Activated gamma-delta T cell treated with Interleukin-2 at 50 U/mL for 16 hours (primary cell): ENCODE results near the gene VAV3.

Source experiments
- DNase-seq: peaks from one replicate; pipeline ENCODE4 v3.0.0-alpha.2; 2020

VAV3 gene

DNA sequence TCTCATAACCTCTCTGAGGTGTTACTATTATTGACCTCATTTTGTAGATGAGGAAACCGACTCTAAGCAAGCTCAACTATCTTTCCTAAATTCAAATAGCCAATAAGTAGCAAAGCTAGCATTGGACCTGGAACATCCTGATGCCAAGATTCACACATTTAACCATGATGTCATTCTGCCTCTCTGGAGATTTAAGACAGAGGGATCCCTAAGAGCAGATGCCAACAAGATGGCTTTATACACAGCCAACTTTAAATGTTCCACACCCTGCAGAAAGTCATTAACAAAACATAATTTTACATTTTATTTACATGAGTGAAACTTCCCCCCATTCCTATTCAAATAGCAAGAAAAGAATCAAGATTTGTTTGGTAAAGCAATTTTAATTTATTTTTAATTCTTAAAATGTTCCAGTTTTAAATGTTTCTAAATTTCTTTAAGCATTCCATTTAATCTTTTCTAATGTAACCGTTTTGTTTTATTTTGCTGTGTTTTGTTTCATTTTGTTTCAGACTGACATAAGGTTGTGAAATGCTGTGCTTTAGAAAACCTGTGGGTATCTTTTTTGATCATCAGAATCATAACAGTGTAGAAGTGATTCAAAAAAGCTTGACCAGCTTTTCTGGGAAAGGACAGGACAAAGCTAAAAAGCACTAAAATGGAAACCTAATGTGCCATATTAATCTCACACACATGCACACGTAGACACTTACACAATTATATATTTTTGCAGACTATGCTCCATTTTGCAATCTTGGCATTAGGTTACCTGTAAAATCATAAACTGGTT is 7.6 kb upstream of the VAV3 start:
- no peak for DNase-seq

DNA sequence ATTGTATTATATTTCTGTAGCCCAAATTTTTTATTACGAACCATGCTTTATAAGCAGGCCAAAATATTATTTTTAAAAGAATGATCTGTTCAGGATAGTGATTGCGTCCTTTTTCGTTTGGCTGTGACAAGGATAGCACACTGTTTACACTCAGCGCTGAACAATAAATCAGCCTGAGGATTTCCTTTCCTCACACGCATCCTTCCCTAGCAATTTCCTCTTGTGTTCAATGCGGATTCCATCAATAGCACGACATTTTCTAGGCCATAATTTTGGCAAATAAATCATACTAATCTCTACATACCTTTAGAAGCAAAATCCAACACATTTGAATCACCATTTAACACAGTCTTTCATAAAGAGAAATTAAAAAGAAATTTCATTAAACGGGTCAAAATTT is 1.6 kb upstream of the VAV3 start:
- DNase-seq: no peak

DNA sequence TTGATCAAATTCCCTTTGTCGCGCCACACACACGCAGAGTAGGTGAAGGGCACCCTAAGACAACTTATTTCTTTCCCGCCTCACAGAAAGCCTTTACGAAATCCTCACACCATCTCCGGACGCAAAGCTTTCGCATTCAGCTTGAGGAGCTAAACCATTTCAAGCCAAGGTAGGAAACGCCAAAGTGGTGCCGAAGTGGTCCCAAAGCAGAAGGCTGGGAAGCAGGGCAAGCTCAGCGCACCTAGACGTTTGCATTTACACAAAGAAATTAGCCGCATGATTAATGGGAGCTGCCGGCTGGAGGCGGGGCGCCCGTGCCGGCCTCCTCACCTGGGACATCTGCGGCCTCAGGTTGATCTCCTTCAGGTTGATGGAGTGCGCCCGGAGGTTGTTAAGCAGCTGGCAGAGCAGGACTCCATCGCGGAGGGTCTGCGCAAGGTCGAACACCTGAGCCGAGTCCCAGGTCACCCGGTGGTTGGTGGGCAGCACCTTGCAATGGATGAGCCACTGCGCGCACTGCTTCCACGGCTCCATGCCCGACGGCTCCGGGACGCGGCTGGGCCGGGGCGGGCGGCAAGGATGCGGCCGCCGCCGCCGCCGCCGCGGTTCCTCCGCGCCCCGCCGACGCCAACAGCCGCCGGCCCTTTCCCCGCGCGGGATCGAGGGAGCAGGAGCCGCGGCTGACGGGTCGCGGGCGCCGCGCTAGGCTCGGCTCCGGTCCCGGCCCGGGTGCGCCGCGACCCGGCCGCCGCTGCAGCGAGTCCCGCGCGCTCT is 457 bp downstream of the VAV3 start:
- peak; percentile 21 for DNase-seq

DNA sequence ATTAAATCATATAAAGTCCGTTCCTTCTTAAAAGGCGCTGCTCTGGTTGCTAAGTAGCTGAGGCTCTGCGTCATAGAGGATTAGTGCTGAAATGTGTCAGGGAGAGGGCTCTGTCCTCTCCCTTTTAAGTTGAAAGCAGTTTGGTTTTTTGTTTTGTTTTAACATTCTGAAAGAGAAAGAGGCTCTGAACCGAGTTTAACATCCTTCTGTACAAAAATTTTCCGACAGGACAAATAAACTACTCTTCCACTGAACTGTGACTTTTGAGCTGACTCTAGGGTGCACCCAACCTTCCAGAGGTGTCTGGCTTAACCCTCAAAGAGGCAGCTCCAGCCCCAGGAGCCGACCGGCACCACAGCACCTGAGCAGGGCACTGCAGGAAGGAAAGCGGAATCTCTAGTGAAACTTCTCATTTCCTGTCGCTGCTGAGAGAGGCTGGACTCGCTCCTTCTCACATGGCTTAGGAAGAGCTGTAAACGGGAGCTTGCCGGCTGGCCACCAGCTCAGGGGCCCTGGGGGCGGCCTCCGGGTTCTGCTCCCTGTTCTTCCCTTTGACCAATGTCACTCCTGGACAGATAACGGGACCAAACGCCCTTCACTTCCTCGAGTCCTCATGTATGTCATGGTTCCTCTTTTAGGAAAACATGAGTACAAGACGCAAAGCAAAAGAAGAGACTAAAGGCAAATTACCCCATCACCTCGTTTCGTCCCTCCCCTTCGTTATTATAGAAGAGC is 1.2 kb downstream of the VAV3 start:
- DNase-seq: peak; percentile 28

DNA sequence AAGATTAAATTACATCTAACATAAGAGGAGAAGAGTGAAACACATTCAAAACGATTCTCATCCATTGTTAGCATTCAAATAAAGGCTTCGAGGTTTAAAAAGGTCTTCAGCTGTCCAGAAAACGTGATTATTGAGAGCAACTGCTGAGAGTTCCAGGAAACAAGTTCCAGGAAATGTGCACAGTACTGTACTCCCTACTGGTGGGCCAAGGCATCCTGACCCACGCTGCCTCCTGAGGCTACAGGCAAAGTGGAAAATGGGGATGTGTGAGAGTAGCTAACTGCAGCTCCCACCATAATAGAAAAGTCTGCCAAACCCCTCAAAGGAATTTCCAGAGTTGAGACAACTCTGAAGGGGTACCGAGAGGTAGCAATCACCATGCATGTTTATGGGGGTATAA is 2.0 kb downstream of the VAV3 start:
- no peak for DNase-seq

DNA sequence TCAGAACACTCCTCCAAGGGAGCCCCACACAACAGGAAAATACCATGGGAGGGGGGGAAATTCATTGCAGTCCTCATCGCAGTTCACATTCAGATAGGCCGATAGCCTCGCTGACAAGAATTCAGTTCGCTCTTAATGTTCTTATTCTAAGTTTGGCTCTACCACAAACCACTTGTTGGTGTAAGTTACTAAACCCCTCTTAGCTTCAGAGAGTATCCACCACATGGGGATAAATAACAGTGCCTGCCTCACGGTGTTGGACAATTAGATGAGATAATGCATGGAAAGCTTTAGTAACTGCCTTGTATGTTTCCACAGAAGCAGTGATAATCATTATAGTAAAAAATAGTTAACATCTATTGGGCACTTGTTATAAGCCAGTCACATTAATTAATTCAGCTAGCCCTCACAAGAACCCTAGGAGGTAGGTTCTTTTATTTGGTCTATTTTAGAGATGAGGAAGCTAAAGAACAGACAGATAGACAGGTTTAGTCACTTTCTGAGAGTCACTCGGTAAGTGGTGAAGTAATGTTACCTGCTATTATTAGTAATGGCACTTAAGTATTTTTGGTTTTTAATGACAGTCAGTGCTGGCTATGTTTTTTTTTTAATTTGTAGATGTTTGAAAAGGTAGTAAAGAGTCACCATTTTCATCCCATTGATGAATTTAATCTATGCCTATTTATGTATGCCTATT is 10.1 kb downstream of the VAV3 start:
- no peak for DNase-seq

DNA sequence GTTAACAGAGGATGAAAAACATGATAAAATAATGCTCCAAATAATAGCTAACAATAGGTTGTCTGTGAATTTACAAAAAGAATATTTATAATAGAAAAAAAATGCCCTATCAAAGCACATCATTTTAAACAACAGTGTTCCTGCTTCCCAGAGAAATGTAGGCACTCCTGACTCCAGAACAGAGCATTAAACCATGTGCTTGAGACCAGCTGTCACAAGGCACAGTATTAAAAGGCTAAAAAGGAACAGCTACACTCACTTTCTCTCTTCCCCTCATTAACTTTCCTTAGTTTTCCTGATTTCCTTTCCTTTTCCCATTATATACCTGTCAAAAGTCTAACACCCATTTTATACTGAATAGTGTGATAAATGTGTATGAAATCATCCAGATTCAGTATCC is 10.9 kb downstream of the VAV3 start:
- no peak for DNase-seq

DNA sequence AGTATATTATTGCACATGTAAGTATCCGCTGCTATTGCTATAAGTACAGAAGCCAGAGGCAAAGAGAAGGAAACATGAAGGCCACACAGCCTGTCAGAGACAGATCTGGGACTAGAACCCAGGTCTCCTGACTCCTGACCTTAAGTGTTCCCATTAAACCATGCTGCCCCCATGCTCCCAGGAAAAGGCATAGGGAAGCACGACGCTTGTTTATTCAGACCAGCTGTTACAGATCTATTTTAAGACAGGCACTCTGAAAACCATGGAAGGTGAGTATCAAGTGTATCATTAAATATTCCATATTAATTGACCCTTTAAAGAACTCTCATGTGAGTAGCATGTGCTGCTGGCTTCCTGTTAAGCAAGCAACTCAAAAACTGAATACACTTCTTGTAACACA is 11.4 kb downstream of the VAV3 start:
- DNase-seq: no peak

DNA sequence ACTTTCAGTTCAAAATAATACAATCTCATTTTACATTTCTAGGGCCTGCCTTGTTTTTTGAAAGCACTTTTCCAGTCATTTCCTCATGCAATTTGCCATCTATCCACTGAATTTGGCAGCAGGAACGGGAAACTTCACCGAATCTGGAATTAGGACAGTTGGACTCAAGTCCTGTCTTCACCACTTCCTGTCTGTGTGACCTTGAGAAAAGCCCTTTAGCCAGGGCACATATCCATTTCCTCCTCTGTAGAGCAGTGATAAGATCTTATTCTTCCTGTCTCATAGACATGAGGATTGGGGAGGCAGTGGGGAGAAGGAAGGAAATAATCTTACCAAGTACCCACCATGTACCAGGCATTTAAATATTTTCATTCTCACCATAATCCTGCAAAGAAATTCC is 12.0 kb downstream of the VAV3 start:
- no peak for DNase-seq

DNA sequence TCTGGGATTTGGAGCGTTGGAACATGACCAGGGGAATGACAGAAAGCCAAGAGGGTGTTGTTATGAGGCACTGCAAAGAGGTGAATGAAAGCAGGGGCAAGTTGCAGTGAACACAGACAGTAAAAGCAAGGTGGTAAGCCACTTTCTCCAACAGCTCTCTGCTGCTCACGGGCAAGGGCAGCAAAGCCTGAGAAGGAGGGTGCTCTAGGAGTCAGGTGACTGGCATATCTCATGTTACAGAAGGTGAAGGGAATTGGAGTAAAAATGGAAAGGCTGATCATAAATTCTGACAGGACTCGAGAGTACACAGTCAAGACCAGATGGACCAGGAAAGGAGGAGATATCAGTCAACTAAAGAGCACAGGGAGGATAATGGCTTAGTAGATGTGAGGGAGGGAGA is 14.5 kb downstream of the VAV3 start:
- no peak for DNase-seq

DNA sequence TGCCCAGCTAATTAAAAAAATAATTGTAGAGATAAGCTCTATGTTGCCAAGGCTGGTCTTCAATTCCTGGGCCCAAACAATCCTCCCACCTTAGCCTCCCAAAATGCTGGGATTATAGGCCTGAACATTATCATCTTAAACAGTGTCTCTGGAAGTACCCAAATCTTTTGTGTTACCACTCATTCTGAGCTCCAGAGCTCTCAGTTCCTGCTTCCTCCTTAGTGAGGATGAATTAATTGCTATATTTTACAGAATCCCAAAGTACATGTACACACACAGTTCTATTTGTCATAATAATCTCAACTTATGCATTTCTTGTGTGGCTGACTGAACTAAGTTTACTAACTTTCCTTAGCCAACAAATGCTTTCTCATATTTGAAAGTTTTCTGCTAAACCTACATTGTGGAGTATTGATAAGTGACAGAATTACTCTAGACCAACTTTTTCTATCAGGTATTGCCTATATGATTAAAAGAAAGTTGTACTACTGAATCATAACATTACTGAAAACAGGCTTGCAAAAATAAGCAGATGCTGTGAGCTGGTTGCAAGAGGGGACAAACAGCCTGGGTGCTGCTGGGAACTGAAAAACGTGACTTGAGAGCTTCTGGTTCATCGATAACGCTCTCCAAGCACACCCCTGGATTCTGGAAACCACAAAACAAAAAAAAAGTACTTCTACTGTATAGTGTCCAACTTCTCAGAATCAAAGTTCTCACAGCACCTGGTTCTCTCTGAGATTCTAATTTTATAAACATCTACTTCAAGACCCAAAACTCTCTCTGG is 15.3 kb downstream of the VAV3 start:
- DNase-seq: no peak

DNA sequence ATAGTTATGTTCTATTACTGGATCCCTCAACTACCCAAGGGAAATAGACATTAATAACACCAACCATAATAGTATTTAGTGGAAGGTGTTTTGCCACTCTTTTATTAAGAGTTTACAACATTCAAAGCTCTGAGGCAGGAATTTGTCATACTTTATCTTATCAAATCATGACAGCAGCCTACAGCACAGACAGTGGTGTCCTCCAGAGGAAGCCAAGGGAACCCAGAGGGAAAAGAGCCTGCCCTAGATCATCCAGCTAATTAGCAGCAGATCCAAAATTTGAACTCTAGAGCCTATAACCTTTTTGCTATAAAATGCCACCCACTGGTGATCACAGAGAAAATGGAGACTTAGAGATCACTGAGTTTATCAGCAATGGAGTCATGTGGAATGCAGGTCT is 18.2 kb downstream of the VAV3 start:
- DNase-seq: no peak

DNA sequence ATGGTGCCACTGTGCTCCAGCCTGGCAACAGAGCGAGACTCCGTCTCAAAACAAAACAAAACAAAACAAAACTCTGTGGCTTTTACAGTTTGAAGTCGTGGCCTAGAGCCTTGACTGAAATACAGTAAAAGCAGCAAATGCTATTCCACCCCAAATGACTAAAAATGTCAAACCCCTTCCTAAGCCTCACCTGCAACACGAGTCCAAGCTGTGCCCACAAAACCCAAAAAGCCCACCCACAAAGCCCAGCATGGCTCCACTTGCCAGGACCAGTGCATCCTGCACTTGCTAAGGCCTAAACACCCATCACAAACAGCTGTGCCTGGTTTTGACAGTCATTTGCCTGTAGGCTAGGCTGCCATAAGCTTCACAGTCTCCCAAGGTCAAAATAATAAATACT is 21.3 kb downstream of the VAV3 start:
- no peak for DNase-seq

DNA sequence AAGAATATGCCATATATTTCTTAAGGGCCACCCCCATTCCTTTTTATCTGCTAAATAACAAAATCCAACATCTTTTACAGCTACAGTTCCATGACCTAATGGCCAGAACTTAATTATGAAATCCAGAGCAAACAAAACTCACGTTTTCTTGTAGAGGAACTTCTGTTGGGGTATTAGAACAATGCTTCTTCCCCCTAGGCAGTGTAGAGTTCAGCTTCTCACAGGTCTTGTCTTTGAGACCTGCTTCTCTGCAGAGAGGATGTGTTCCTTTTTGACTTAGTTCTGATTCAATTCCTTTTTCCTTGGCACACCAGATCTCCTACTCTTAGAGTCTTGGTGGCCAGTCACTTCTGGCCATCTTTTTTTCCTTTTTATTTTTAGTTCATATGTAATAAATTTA is 22.2 kb downstream of the VAV3 start:
- no peak for DNase-seq

DNA sequence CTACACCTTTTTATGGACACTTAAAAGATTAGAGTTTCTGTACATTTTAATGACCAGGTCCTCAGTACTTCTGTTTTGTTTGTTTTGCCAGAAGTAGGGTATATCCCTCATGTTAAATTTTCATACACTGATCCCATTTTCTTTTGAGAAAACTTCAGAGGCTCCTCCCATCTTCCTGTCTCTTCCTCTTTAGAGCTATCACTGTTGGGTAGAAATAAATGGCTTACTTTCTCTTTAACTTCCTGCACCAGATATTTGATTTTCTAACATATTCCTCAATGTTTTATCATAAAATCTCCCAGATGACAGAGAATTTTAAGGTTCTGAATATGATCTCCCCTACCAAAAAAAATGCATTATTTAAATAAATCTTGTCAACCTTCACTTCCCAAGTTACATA is 23.4 kb downstream of the VAV3 start:
- DNase-seq: no peak

DNA sequence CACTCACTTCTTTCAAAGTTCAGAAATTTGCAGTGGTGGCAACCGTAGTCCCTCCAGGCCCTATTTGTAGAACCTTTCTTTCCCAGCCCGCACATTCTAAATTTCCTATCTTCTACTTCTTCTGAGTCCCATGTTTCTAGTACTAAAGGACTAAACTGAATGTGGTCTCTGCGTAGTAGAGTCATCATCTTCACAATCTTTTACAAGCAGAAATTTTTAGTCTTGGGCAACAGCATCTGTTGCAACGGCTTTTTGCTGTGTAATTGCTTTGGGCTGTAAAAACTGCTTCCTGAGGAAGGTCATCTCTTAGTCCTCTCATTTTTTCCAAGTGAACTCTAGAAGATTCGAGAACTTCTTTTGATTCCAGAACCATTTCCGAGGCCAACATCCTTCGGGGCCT is 23.9 kb downstream of the VAV3 start:
- DNase-seq: no peak

DNA sequence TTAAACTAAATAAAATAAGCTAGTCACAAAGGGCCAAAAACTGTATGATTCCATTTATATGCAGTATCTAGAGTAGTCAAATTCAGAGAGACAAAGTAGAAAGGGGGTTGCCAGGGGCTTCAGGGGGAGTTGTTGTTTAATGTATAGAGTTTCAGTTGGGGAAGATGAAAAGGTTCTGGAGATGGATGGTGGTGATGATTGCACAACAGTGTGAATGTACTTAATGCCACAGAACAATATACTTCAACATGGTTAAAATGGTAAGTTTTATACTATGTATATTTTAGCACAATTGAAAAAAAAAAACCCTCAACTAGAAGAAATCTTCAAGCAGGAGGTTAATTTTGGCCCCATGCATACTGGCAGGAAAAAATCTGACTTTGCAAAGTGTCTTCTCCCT is 24.3 kb downstream of the VAV3 start:
- DNase-seq: no peak

DNA sequence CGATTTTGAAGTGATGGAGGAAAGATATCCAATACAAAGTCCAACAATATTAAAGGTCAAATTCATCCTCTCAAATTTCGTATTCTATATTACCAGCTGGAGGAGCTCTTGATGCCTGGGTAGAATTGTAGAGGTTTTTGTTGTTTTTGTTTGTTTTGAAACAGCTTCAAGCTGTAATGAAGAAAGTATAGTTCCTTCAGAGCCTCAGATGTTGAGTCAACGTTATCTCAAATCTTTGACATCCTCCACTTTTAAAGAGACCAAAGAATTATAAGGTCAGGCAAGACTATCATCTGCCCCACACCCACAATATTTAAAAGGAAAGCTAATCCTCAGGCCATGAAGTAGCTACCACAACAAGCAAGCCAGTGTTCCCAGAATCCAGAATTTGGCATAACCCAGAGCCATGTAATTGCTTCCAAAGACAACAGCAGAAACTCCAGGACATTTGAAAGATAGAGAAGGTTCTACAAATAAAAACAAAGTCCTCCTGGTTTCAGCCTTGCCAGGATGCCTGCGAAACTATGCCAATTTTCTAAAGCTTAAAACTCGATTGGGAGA is 24.9 kb downstream of the VAV3 start:
- DNase-seq: no peak

DNA sequence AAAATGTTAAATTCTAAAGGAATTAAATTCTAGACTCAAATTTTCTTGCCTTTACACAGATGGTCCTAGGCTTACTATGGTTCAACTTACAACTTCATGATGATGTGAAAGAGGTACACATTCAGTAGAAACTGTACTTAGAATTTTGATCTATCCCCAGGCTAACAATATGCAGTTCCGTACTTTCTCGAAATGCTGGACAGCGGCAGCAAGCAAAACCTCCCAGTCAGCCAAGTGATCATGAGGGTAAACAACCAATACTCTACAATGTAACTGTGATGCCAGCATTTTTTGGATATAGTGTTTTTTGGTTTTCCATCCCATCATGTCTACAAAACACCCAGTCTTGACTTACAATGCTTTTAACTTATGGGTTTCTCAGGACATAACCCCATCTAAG is 25.7 kb downstream of the VAV3 start:
- DNase-seq: no peak

DNA sequence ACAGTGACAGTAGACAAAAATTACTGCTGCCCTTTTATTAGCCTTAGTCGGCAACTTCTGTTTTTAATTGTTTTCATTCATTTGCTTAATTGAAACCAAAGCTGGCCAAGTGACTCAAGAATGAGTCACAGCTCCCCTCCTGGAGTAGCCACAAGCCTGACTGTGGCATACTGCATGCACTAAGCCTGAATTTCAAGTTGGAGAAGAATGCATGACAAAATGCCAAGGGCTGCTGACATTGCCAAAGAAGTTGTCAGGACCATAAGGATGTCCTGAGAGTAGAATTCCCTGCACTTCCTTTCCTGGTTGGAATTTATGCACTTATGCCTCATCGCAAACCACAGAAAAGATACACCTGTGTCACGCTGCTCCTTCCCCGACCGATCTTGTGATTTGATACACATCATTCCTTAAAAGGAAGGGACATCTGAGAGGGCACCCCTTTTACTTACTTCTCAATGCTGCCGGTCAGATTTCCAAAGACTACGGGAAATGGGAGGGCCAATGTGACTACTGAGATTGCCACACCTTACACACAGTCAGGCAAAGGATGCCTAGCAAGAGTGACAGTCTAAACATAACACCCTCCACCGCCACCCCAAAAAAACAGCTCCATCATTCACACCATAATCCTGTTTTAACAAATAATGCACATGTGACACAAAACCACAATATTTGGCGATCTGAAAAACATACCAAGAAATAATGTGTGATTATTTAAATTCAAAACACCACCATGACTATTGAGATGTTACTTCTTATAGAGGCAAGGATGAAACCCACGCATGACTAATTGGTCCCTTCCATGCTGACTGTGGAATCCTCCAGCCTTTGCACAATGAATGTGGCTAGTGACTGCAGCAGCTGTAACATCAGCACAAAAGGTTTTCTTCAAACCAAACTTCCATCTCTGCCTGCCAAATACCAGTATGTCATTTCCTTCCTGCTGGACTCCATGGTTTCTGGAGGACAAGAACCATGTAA is 28.2 kb downstream of the VAV3 start:
- DNase-seq: peak; percentile 31
